Fibroblast of the aortic adventitia (primary cell): ENCODE data around the gene FRAS1. TPM values are rescaled to one million over a fixed set of nuclear protein-coding genes. Genes with fewer than 3 reads are reported as not detected.

Experiments used
- DNase-seq: peaks from one replicate; pipeline ENCODE4 v3.0.0-alpha.2; 2010; ENCODE audit warnings: low read depth
- H3K4me3 ChIP-seq: 2 replicates; pipeline ENCODE4 v1.5.1; 2011; ENCODE audit warnings: low read depth, mild to moderate bottlenecking, control low read depth, low read length, moderate library complexity
- total RNA-seq: library from RNA; depleted of rRNA; stranded (reverse); fragments of >200 nt; gene quantifications from 2 replicates; pipeline ENCODE4 v1.2.3, GENCODE V29; 2012; ENCODE audit warnings: low replicate concordance
- TF ChIP-seq, protein P1 (sequence below): IDR thresholded peaks from 2 replicates; pipeline ENCODE4 v1.5.1; 2011; ENCODE audit warnings: mild to moderate bottlenecking, low read length, control low read depth, inconsistent platforms; ENCODE audit not compliant: insufficient read depth

FRAS1 gene
- total RNA-seq, 1 donor = 1.9 TPM

DNA sequence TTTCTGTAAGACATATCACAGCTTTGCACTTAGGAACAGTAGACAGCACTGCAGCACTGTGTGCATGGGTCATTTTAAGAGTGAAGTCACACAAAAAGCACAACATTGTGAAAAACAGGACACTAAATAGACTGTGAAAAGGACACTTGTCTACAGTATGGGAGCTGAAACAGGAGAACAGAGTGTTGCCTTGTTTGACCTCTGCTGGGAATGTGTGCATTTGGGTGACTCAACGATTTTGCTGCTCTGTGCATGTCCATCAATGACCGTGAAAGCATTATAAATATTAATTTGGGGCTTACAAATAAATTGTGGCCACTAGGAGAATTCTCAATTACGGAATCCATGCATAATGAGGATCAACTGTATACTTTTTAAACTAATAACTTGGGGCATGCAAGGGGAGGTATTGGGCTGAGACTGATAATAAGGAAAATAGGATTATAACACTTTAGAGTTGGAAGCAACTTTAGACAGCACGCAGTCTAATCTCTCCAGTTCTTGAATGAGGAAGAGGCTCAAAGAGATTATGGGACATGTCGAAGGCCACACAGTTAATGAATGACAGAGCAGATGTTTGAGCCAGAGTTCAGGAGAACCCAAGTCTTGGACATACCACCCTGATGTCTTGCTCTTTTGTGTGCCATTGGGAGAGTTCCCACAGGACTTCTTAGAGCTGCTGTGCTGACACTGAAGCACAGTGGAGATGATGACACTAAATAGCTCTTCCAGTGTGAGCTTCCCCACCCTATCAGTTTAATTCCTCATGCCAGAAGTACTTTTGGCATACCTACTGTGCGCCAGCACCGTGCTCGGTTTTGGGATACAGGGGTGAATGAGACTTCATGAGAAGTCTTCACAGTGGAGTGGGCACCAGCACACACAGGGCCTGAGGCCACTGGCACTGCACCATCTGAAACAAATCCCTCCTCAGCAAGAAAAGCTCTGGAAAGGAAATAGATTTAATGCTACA is 79.3 kb downstream of the FRAS1 start:
- TF ChIP-seq, protein P1, sequence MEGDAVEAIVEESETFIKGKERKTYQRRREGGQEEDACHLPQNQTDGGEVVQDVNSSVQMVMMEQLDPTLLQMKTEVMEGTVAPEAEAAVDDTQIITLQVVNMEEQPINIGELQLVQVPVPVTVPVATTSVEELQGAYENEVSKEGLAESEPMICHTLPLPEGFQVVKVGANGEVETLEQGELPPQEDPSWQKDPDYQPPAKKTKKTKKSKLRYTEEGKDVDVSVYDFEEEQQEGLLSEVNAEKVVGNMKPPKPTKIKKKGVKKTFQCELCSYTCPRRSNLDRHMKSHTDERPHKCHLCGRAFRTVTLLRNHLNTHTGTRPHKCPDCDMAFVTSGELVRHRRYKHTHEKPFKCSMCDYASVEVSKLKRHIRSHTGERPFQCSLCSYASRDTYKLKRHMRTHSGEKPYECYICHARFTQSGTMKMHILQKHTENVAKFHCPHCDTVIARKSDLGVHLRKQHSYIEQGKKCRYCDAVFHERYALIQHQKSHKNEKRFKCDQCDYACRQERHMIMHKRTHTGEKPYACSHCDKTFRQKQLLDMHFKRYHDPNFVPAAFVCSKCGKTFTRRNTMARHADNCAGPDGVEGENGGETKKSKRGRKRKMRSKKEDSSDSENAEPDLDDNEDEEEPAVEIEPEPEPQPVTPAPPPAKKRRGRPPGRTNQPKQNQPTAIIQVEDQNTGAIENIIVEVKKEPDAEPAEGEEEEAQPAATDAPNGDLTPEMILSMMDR = no peak
- H3K4me3 ChIP-seq = no peak overlapping the region
- no peak for DNase-seq

DNA sequence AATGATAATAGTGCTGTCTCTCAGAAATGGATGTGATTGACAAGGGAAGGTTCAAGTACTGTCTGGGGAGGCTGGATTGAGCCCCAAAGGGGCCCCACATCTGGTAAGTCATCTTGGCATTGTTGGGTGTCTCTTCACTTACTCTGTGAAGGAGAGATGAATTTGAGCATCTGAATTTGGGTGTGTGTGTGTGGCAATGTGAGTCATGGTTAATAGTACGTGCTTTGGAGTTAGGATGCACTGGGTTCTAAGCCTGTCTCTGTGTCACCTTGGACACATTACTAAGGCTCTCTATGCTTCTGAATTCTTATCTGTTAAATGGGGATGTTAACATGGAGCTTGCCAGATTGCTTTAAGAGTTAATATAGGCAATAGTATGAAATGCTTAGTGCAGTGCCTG is 80.4 kb downstream of the FRAS1 start:
- TF ChIP-seq, protein P1 = no peak
- no peak overlapping the region for H3K4me3 ChIP-seq
- no peak for DNase-seq

GRCh38 chr4:78138252-78138651 is 81.1 kb downstream of the FRAS1 start:
- no peak for DNase-seq
- H3K4me3 ChIP-seq = no peak overlapping the region
- TF ChIP-seq, protein P1 = no peak

- H3K4me3 ChIP-seq = no peak overlapping the region
- no peak for DNase-seq
- TF ChIP-seq, protein P1 = no peak
Measured at GRCh38 chr4:78143634-78144033, 86.5 kb downstream of the FRAS1 start.

DNA sequence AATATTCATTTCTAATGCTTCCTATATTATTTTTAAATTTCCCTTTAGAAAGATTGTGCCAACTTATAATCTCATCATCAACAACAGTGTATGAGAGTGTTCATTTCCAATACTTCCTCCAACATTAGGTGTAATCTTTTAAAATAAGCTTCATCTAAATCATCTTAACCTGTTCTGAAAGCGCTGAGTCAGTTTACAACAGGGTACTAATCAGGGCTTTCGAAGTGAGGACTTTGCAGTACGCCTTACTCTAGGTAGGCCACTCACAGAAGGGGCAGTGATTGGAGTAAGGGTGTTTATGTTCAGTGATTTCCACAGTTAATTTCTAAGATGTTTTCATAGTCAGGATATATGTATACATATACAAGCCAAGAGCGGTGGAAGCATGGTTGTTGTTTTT is 87.9 kb downstream of the FRAS1 start:
- DNase-seq = no peak
- H3K4me3 ChIP-seq = no peak overlapping the region
- TF ChIP-seq, protein P1 = no peak

- TF ChIP-seq, protein P1 = no peak
- DNase-seq = no peak
- H3K4me3 ChIP-seq = no peak overlapping the region
Measured at GRCh38 chr4:78145622-78146021, 88.5 kb downstream of the FRAS1 start.
